ENCODE results near the gene CDC25B. TPM values are rescaled to one million over a fixed set of nuclear protein-coding genes. Genes with fewer than 3 reads are reported as not detected.

CDC25B gene
- total and polyA plus RNA-seq, 2 of the 8 experiments (the other 6 are each of a cell fraction or from before 2014, with no cell fraction given): 21.7 to 31.2 TPM

DNA sequence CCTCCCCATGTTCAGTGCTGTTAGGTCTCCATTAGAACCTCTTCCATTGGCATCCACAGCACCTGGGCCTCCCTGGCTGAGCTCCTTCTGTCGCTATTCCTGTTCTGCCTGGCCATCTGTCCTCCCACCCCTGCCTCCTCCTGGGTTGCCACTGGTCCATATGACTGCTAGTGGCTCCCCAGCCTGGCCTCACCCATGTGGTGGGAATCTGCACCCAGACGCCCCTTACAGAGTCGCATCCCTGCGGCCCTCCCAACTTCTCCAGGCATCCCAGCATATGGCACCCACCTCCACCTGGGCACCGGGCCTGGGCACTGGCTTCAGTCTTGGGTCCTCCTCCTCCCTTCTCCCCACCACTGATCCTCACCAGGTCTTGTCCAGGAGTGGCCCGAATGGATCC is 7.7 kb downstream of the CDC25B start:
- Histone ChIP-seq H3K56ac (replicated peaks; ENCODE audit: insufficient read length, low read depth, low read length) (no peak overlapping the region), H3K23me2 (ENCODE audit: low read depth, low read length) (no peaks in the 10 kb centered on the region), H2AFZ (ENCODE audit: low read length) (no peak overlapping the region), H2BK15ac (ENCODE audit: low read length) (no peak overlapping the region), H3K9ac (replicated peaks in 1 of 4; ENCODE audit: extremely low read depth in 1 of 4, low read depth in 3 of 4, low read length in 3 of 4) (no peak overlapping the region), H3K4ac (replicated peaks; ENCODE audit: insufficient read length, low read depth, low read length) (no peak overlapping the region), H2BK20ac (ENCODE audit: low read length) (no peak overlapping the region), H3K18ac (ENCODE audit: extremely low read depth, low read length) (no peak overlapping the region), H3K27me3 (replicated peaks in 1 of 4; ENCODE audit: control insufficient read depth in 3 of 4, extremely low read depth in 1 of 4, insufficient read depth in 3 of 4, low read length in 3 of 4) (no peaks in the 10 kb centered on the region), H4K8ac (ENCODE audit: extremely low read depth, insufficient read depth, low read length) (no peak overlapping the region), H3K36me3 (ENCODE audit: control insufficient read depth in 2 of 4, insufficient read depth in 4 of 4, low read length in 3 of 4) (peaks cover 4 to 35% (median 30%) of the 10 kb centered on the region in 4 experiments), H3K9me3 (ENCODE audit: insufficient read depth in 2 of 2, low read depth in 1 of 2, low read length in 1 of 2) (no peaks in the 10 kb centered on the region), H3K79me1 (ENCODE audit: low read depth, low read length) (no peaks in the 10 kb centered on the region; the same call in 1 of the 2 replicates), H4K5ac (ENCODE audit: insufficient read length, low read depth, low read length) (no peak overlapping the region), H3K27ac (ENCODE audit: low read depth, low read length) (no peak overlapping the region), H3K14ac (ENCODE audit: insufficient read length) (no peak overlapping the region), H2AK5ac (ENCODE audit: low read depth, low read length) (no peak overlapping the region), H2BK120ac (replicated peaks; ENCODE audit: low read depth, low read length) (no peak overlapping the region), H2BK12ac (ENCODE audit: low read depth, low read length) (no peak overlapping the region), H3K4me2 (ENCODE audit: insufficient read depth in 1 of 2, low read depth in 2 of 2, low read length in 2 of 2) (no peak overlapping the region), H3K23ac (ENCODE audit: insufficient read length) (no peak overlapping the region), H4K91ac (replicated peaks; ENCODE audit: insufficient read length, low read length) (no peak overlapping the region), H3K4me1 (replicated peaks in 1 of 4; ENCODE audit: control insufficient read depth in 3 of 4, insufficient read depth in 4 of 4, low read length in 3 of 4) (peaks cover 13 to 36% (median 27%) of the 10 kb centered on the region in 4 experiments), H4K20me1 (replicated peaks in 1 of 2; ENCODE audit: control insufficient read depth in 1 of 2, insufficient read depth in 2 of 2, low read length in 2 of 2) (peaks cover 3% of the 10 kb centered on the region in 2 experiments), H3K79me2 (ENCODE audit: control insufficient read depth in 1 of 2, insufficient read depth in 2 of 2, low read length in 2 of 2) (no peaks in the 10 kb centered on the region), H3K4me3 (ENCODE audit: extremely low read depth in 1 of 4, insufficient read depth in 2 of 4, low read depth in 3 of 4, low read length in 4 of 4) (no peak overlapping the region), H2BK5ac (ENCODE audit: low read depth, low read length) (no peak overlapping the region)
- FAIRE-seq (no peak), DNase-seq (ENCODE audit: low read depth in 1 of 2, low spot score in 2 of 2) (no peak)
- ChIA-PET POLR2A (ENCODE audit: partially characterized antibody) (interaction anchor here (1.1 kb wide), 2 partner anchors 51 to 62 kb away, joined by 3 read pairs; no protein-coding TSS in a partner anchor), CTCF (ENCODE audit: partially characterized antibody) (interaction anchor here (0.5 kb wide), 1 partner anchor 34 kb away, joined by 4 read pairs; no protein-coding TSS in a partner anchor)
- 79% methylated on average over 6 of the region's 6 CpGs; no CpG with 5 or more reads in 1 of the 2 experiments for WGBS, 2 experiments (ENCODE audit: extremely low coverage in 1 of 2, insufficient coverage in 1 of 2, insufficient read length in 1 of 2, insufficient replicate concordance in 2 of 2, low coverage in 1 of 2, low lambda C conversion rate in 2 of 2, missing lambda C conversion rate in 1 of 2)
- TF ChIP-seq, protein P1, sequence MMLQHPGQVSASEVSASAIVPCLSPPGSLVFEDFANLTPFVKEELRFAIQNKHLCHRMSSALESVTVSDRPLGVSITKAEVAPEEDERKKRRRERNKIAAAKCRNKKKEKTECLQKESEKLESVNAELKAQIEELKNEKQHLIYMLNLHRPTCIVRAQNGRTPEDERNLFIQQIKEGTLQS (IDR thresholded peaks at IDR 0.05; ENCODE audit: insufficient read depth, low read depth, low read length): no peak
- TF ChIP-seq CTBP2 (IDR thresholded peaks at IDR 0.05; ENCODE audit: borderline replicate concordance, insufficient read depth, insufficient read length, low read length) (no peak), HDAC2 (IDR thresholded peaks at IDR 0.05; ENCODE audit: borderline replicate concordance in 1 of 2, low read depth in 2 of 2, low read length in 2 of 2) (no peak)

Measured in H1 (cell line).